H9 (cell line): ENCODE results near the gene SPINK2. TPM values are rescaled to one million over a fixed set of nuclear protein-coding genes. Genes with fewer than 3 reads are reported as not detected.

ENCODE experiments used
- DNase-seq: peaks from one replicate; pipeline ENCODE4 v3.0.0-alpha.2; 2017
- H2AFZ ChIP-seq: one replicate; pipeline ENCODE4 v1.6.1; 2013; ENCODE audit warnings: mild to moderate bottlenecking, low read length, control low read depth, moderate library complexity
- H2AK5ac ChIP-seq: 2 replicates; pipeline ENCODE4 v1.6.1; 2013; ENCODE audit warnings: low read length, control low read depth, mixed read lengths; ENCODE audit not compliant: insufficient read length
- H2BK120ac ChIP-seq: one replicate; pipeline ENCODE4 v1.6.1; 2013; ENCODE audit warnings: low read depth, mild to moderate bottlenecking, low read length, control low read depth, inconsistent platforms; ENCODE audit not compliant: poor library complexity, severe bottlenecking
- H2BK12ac ChIP-seq: 2 replicates; pipeline ENCODE4 v1.6.1; 2013; ENCODE audit warnings: low read length, control low read depth, mixed read lengths, low read depth; ENCODE audit not compliant: insufficient read length
- H2BK15ac ChIP-seq: 2 replicates; pipeline ENCODE4 v1.6.1; 2013; ENCODE audit warnings: low read depth, low read length, control low read depth
- H2BK20ac ChIP-seq: one replicate; pipeline ENCODE4 v1.6.1; 2013; ENCODE audit warnings: low read depth, mild to moderate bottlenecking, low read length, control low read depth, inconsistent platforms; ENCODE audit not compliant: poor library complexity, severe bottlenecking
- H2BK5ac ChIP-seq: 2 replicates; pipeline ENCODE4 v1.6.1; 2013; ENCODE audit warnings: low read length, control low read depth, mixed read lengths; ENCODE audit not compliant: insufficient read length
- H3K14ac ChIP-seq: 2 replicates; pipeline ENCODE4 v1.6.1; 2013; ENCODE audit warnings: low read length, control low read depth; ENCODE audit not compliant: insufficient read depth
- H3K18ac ChIP-seq: 2 replicates; pipeline ENCODE4 v1.6.1; 2013; ENCODE audit warnings: low read depth, mild to moderate bottlenecking, mixed read lengths, low read length, control low read depth; ENCODE audit not compliant: insufficient read length
- H3K23ac ChIP-seq: 2 replicates; pipeline ENCODE4 v1.6.1; 2013; ENCODE audit warnings: low read length, control low read depth, mixed read lengths, low read depth; ENCODE audit not compliant: insufficient read length
- H3K23me2 ChIP-seq: 2 replicates; pipeline ENCODE4 v1.6.1; 2013; ENCODE audit warnings: low read depth, mild to moderate bottlenecking, mixed read lengths, low read length, control low read depth; ENCODE audit not compliant: insufficient read length, poor library complexity, severe bottlenecking
- H3K27ac ChIP-seq: 2 replicates; pipeline ENCODE4 v1.5.1; 2013; ENCODE audit warnings: low read length, control low read depth, mixed read lengths, low read depth; ENCODE audit not compliant: insufficient read length
- H3K27me3 ChIP-seq: 2 replicates; pipeline ENCODE4 v1.6.1; 2013; ENCODE audit warnings: low read length, control low read depth, inconsistent platforms; ENCODE audit not compliant: insufficient read depth
- H3K4ac ChIP-seq: 2 replicates; pipeline ENCODE4 v1.6.1; 2013; ENCODE audit warnings: low read depth, mild to moderate bottlenecking, control low read depth, inconsistent platforms, low read length, moderate library complexity
- H3K4me1 ChIP-seq: 2 replicates; pipeline ENCODE4 v1.6.1; 2013; ENCODE audit warnings: low read length, control low read depth, inconsistent platforms; ENCODE audit not compliant: insufficient read depth
- H3K4me2 ChIP-seq: 2 replicates; pipeline ENCODE4 v1.6.1; 2013; ENCODE audit warnings: low read length, control low read depth, mixed read lengths; ENCODE audit not compliant: insufficient read length, insufficient read depth
- H3K56ac ChIP-seq: 2 replicates; pipeline ENCODE4 v1.6.1; 2013; ENCODE audit warnings: low read depth, mild to moderate bottlenecking, mixed read lengths, low read length, control low read depth; ENCODE audit not compliant: insufficient read length
- H3K79me1 ChIP-seq: 2 replicates; pipeline ENCODE4 v1.6.1; 2013; ENCODE audit warnings: low read depth, mild to moderate bottlenecking, moderate library complexity, low read length, control low read depth, inconsistent platforms; ENCODE audit not compliant: insufficient read depth, poor library complexity, severe bottlenecking
- H3K79me2 ChIP-seq: 2 replicates; pipeline ENCODE4 v1.6.1; 2013; ENCODE audit warnings: low read length, control low read depth, inconsistent platforms; ENCODE audit not compliant: insufficient read depth
- H3K9ac ChIP-seq: 2 replicates; pipeline ENCODE4 v1.6.1; 2013; ENCODE audit warnings: low read length, control low read depth, mixed read lengths; ENCODE audit not compliant: insufficient read length; ENCODE audit errors: extremely low read depth
- H3K9me3 ChIP-seq: one replicate; pipeline ENCODE4 v1.6.1; 2013; ENCODE audit warnings: low read depth, low read length, inconsistent platforms; ENCODE audit not compliant: control insufficient read depth
- H3T11ph ChIP-seq: one replicate; pipeline ENCODE4 v1.6.1; 2013; ENCODE audit warnings: mild to moderate bottlenecking, low read length, control low read depth, inconsistent platforms
- H4K20me1 ChIP-seq: one replicate; pipeline ENCODE4 v1.6.1; 2013; ENCODE audit not compliant: control insufficient read depth, insufficient read length, insufficient read depth
- H4K5ac ChIP-seq: 2 replicates; pipeline ENCODE4 v1.6.1; 2013; ENCODE audit warnings: low read depth, mild to moderate bottlenecking, mixed read lengths, low read length, control low read depth; ENCODE audit not compliant: insufficient read length
- H4K8ac ChIP-seq: replicated peaks from 2 replicates; pipeline ENCODE4 v1.6.1; 2013; ENCODE audit warnings: low read length, control low read depth, mixed read lengths, low read depth; ENCODE audit not compliant: insufficient read length
- H4K91ac ChIP-seq: 2 replicates; pipeline ENCODE4 v1.6.1; 2013; ENCODE audit warnings: low read depth, mild to moderate bottlenecking, moderate library complexity, mixed read lengths, low read length, control low read depth; ENCODE audit not compliant: insufficient read length
- H3K27ac Mint-ChIP-seq, 3 experiments: 2 replicates in 2 of 3; 3 replicates in 1 of 3; pipeline ENCODE4 v1.8.0; 2020 to 2021; ENCODE audit warnings: mixed read lengths in 3 of 3, mild to moderate bottlenecking in 1 of 3, moderate library complexity in 1 of 3
- H3K27me3 Mint-ChIP-seq: 2 replicates; pipeline ENCODE4 v1.8.0; 2021; ENCODE audit warnings: low read depth, mild to moderate bottlenecking, moderate library complexity, mixed read lengths
- H3K36me3 Mint-ChIP-seq, 3 experiments: 2 replicates in 2 of 3; 3 replicates in 1 of 3; pipeline ENCODE4 v1.8.0; 2020 to 2021; ENCODE audit warnings: low read depth in 3 of 3, mixed read lengths in 3 of 3; ENCODE audit not compliant: insufficient read depth in 1 of 3
- H3K4me1 Mint-ChIP-seq, 2 experiments: 2 replicates each; pipeline ENCODE4 v1.8.0; 2020; ENCODE audit warnings: mixed read lengths in 2 of 2
- H3K4me3 Mint-ChIP-seq, 2 experiments: 2 replicates in 1 of 2; 3 replicates in 1 of 2; pipeline ENCODE4 v1.8.0; 2020 to 2021; ENCODE audit warnings: mild to moderate bottlenecking in 2 of 2, mixed read lengths in 2 of 2, moderate library complexity in 1 of 2
- H3K9me3 Mint-ChIP-seq, 2 experiments: 2 replicates in 1 of 2; 3 replicates in 1 of 2; pipeline ENCODE4 v1.8.0; 2020; ENCODE audit warnings: mild to moderate bottlenecking in 2 of 2, mixed read lengths in 2 of 2, moderate library complexity in 1 of 2
- WGBS: extraction: QIAGEN DNeasy Blood & Tissue Kit; methylation state at CpG from one replicate; pipeline ENCODE4 v1.1.7; 2013; ENCODE audit warnings: missing lambda C conversion rate, low lambda C conversion rate, mixed read lengths; ENCODE audit not compliant: insufficient read length; ENCODE audit errors: extremely low coverage; 5-methylcytosine and 5-hydroxymethylcytosine counted together
- total RNA-seq: library from RNA; stranded (reverse); gene quantifications from 2 replicates; pipeline ENCODE4 v1.2.1, GENCODE V29; 2021
- TF ChIP-seq, protein P1 (sequence below): fragments of 200-600 bp; sonication (generic); conservative IDR thresholded peaks from 3 replicates; pipeline ENCODE4 v1.8.0; 2021; ENCODE audit warnings: antibody characterized with exemption, mild to moderate bottlenecking

The SPINK2 gene
- total RNA-seq, 1 experiment from 2014 or later, result 0.44 TPM

DNA sequence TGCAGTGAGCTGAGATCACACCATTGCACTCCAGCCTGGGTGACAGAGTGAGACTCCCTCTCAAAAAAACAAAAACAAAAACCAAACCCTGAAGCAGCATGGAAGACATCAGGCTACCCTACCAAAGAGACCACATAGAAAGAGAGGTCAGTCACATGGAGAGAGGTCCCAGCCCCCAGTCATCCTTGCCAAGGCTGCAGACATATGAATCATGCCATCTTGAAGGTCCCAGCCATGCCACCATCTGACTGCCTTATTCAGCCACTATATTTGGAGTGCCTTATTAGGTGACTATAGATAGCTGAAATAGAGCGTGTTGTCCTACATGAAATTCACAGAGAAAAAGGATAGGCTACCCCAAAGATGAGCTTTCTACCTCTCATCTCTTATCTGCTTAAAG, 48.2 kb downstream of the SPINK2 start:
- no peak for DNase-seq

More for the DNA sequence above, 48.2 kb downstream of the SPINK2 start:
- Histone ChIP-seq H3K4ac (no peak overlapping the region), H3K27me3 (no peaks in the 10 kb centered on the region), H3K18ac (no peak overlapping the region), H4K5ac (no peak overlapping the region), H3K56ac (no peak overlapping the region), H3K27ac (no peak overlapping the region), H2BK15ac (no peak overlapping the region), H3T11ph (no peak overlapping the region), H2BK120ac (no peak overlapping the region), H2BK20ac (no peak overlapping the region), H3K9ac (no peak overlapping the region), H3K9me3 (no peaks in the 10 kb centered on the region), H3K4me2 (no peak overlapping the region), H3K79me1 (no peaks in the 10 kb centered on the region), H4K91ac (no peak overlapping the region), H2BK5ac (no peak overlapping the region), H3K4me1 (no peaks in the 10 kb centered on the region), H2AFZ (no peak overlapping the region), H3K79me2 (no peaks in the 10 kb centered on the region), H2BK12ac (no peak overlapping the region), H4K8ac (no peak overlapping the region), H3K14ac (no peak overlapping the region), H3K23ac (no peak overlapping the region), H2AK5ac (no peak overlapping the region), H3K23me2 (no peaks in the 10 kb centered on the region), H4K20me1 (no peaks in the 10 kb centered on the region)
- WGBS, result no CpG with 5 or more reads among the region's 1 CpG
- Mint-ChIP-seq H3K4me1 (peaks cover 7% of the 10 kb centered on the region in 2 experiments), H3K36me3 (no peaks in the 10 kb centered on the region), H3K27ac (no peak overlapping the region), H3K4me3 (no peak overlapping the region), H3K9me3 (no peaks in the 10 kb centered on the region), H3K27me3 (peaks cover 4% of the 10 kb centered on the region)
- TF ChIP-seq, protein P1, sequence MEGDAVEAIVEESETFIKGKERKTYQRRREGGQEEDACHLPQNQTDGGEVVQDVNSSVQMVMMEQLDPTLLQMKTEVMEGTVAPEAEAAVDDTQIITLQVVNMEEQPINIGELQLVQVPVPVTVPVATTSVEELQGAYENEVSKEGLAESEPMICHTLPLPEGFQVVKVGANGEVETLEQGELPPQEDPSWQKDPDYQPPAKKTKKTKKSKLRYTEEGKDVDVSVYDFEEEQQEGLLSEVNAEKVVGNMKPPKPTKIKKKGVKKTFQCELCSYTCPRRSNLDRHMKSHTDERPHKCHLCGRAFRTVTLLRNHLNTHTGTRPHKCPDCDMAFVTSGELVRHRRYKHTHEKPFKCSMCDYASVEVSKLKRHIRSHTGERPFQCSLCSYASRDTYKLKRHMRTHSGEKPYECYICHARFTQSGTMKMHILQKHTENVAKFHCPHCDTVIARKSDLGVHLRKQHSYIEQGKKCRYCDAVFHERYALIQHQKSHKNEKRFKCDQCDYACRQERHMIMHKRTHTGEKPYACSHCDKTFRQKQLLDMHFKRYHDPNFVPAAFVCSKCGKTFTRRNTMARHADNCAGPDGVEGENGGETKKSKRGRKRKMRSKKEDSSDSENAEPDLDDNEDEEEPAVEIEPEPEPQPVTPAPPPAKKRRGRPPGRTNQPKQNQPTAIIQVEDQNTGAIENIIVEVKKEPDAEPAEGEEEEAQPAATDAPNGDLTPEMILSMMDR, result no peak
